ENCODE results near the gene IL10RA.

DNA sequence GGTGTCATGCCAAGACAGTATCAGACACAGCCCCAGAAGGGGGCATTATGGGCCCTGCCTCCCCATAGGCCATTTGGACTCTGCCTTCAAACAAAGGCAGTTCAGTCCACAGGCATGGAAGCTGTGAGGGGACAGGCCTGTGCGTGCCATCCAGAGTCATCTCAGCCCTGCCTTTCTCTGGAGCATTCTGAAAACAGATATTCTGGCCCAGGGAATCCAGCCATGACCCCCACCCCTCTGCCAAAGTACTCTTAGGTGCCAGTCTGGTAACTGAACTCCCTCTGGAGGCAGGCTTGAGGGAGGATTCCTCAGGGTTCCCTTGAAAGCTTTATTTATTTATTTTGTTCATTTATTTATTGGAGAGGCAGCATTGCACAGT lies 14.6 kb downstream of the IL10RA start:
- TF ChIP-seq RAD21 (IDR thresholded peaks at IDR 0.05) (no peak), TAF1 (conservative IDR thresholded peaks at IDR 0.05) (no peak), JUND (IDR thresholded peaks at IDR 0.05) (no peak), GABPA (IDR thresholded peaks at IDR 0.05 in 1 of 2, conservative IDR thresholded peaks at IDR 0.05 in 1 of 2) (no peak), EGR1 (IDR thresholded peaks at IDR 0.05; ENCODE audit: low read depth in 2 of 2) (no peak), YY1 (IDR thresholded peaks at IDR 0.05) (no peak), HNF4A (conservative IDR thresholded peaks at IDR 0.05) (no peak)
- TF ChIP-seq, protein P1, sequence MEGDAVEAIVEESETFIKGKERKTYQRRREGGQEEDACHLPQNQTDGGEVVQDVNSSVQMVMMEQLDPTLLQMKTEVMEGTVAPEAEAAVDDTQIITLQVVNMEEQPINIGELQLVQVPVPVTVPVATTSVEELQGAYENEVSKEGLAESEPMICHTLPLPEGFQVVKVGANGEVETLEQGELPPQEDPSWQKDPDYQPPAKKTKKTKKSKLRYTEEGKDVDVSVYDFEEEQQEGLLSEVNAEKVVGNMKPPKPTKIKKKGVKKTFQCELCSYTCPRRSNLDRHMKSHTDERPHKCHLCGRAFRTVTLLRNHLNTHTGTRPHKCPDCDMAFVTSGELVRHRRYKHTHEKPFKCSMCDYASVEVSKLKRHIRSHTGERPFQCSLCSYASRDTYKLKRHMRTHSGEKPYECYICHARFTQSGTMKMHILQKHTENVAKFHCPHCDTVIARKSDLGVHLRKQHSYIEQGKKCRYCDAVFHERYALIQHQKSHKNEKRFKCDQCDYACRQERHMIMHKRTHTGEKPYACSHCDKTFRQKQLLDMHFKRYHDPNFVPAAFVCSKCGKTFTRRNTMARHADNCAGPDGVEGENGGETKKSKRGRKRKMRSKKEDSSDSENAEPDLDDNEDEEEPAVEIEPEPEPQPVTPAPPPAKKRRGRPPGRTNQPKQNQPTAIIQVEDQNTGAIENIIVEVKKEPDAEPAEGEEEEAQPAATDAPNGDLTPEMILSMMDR (IDR thresholded peaks at IDR 0.05; ENCODE audit: low read depth, low read length, missing input control), result no peak
- TF ChIP-seq, protein P2, sequence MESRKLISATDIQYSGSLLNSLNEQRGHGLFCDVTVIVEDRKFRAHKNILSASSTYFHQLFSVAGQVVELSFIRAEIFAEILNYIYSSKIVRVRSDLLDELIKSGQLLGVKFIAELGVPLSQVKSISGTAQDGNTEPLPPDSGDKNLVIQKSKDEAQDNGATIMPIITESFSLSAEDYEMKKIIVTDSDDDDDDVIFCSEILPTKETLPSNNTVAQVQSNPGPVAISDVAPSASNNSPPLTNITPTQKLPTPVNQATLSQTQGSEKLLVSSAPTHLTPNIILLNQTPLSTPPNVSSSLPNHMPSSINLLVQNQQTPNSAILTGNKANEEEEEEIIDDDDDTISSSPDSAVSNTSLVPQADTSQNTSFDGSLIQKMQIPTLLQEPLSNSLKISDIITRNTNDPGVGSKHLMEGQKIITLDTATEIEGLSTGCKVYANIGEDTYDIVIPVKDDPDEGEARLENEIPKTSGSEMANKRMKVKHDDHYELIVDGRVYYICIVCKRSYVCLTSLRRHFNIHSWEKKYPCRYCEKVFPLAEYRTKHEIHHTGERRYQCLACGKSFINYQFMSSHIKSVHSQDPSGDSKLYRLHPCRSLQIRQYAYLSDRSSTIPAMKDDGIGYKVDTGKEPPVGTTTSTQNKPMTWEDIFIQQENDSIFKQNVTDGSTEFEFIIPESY (IDR thresholded peaks at IDR 0.05), result no peak
- TF ChIP-seq, protein P3, sequence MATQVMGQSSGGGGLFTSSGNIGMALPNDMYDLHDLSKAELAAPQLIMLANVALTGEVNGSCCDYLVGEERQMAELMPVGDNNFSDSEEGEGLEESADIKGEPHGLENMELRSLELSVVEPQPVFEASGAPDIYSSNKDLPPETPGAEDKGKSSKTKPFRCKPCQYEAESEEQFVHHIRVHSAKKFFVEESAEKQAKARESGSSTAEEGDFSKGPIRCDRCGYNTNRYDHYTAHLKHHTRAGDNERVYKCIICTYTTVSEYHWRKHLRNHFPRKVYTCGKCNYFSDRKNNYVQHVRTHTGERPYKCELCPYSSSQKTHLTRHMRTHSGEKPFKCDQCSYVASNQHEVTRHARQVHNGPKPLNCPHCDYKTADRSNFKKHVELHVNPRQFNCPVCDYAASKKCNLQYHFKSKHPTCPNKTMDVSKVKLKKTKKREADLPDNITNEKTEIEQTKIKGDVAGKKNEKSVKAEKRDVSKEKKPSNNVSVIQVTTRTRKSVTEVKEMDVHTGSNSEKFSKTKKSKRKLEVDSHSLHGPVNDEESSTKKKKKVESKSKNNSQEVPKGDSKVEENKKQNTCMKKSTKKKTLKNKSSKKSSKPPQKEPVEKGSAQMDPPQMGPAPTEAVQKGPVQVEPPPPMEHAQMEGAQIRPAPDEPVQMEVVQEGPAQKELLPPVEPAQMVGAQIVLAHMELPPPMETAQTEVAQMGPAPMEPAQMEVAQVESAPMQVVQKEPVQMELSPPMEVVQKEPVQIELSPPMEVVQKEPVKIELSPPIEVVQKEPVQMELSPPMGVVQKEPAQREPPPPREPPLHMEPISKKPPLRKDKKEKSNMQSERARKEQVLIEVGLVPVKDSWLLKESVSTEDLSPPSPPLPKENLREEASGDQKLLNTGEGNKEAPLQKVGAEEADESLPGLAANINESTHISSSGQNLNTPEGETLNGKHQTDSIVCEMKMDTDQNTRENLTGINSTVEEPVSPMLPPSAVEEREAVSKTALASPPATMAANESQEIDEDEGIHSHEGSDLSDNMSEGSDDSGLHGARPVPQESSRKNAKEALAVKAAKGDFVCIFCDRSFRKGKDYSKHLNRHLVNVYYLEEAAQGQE (IDR thresholded peaks at IDR 0.05), result no peak

Measured in liver (tissue), 3 donors.